GM21367 (cell line): ENCODE results near the gene FGF18.
"Not testable (repeated sequence)": the region's sequence is repeated elsewhere in the genome, so short reads cannot be mapped to it uniquely, and the experiment has no call there.

Experiments used
- ATAC-seq: cut with Tn5 transposase; IDR thresholded peaks from one replicate; pipeline ENCODE4 v1.9.1; 2021; ENCODE audit not compliant: unreplicated experiment

The FGF18 gene, protein sequence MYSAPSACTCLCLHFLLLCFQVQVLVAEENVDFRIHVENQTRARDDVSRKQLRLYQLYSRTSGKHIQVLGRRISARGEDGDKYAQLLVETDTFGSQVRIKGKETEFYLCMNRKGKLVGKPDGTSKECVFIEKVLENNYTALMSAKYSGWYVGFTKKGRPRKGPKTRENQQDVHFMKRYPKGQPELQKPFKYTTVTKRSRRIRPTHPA

DNA sequence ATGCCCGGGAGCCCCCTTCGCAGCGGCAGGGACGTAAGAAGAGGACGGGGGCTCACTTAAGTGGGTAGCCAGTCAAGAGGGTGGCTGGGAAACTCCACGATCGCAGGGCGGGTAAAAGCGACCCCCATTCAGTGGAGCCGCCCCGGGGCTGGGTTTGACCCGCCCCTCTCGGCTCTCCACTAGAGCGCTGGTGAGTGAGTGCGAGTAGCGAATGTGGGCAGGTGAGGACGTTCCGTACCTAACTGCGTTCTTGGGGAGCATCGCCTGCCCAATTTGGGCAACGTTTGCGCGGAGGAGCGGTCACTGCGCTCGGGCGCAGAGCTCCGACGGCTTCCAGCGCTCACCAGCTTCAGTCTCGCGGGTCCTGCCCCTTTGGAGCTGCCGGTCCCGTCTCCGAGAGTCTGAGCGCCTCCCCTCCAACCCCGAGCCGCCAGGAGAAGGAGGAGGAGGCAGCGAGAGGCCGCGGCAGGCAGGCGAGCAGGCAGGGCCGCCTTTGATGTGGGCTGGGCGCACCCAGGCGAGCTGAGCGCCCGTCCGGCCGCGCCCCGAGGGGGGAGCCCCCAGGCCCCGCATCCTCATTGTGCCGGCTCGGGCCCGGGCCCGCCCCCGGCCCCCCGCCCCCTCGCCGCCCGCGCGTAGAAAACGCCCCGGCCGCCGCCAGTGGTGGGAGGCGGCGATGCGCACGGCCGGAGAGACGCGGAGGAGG lies at the start of gene FGF18:
TSS of gene FGF18 (plus strand) at position 666 of the 706 bp plus-strand sequence. CDS start 553 bp downstream, outside the sequence.
- ATAC-seq: no peak

DNA sequence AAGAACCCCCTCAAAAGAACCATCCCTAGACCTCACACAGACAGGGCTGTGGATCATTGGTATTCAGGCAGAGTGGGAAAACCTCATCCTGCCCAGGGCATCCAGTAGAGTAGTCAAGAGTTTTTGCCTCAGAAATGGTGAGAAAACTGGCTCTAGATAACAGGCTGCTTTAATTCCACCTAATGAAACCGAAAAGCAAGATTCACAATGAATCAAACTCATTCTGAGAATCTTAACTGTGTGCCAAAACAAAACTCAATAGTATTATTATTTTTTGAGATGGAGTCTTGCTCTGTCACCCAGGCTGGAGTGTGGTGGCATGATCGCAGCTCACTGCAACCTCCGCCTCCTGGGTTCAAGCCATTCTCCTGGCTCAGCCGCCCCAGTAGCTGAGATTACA lies 49.5 kb upstream of the FGF18 start:
- no peak for ATAC-seq

DNA sequence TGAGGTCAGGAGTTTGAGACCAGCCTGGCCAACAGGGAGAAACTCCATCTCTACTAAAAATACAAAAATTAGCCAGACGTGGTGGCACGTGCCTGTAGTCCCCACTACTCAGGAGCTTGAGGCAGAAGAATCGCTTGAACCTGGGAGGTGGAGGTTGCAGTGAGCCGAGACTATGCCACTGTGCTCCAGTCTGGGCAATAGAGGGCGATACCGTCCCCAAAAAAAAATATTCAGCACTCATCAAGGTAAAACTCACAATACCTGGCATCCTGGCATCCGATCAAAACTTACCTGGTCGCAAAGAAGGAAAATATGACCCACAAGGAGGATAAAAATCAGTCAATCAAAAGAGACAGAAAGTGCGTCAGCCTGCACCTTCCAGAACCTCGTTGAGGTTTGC lies 48.6 kb upstream of the FGF18 start:
- not testable (repeated sequence) for ATAC-seq

DNA sequence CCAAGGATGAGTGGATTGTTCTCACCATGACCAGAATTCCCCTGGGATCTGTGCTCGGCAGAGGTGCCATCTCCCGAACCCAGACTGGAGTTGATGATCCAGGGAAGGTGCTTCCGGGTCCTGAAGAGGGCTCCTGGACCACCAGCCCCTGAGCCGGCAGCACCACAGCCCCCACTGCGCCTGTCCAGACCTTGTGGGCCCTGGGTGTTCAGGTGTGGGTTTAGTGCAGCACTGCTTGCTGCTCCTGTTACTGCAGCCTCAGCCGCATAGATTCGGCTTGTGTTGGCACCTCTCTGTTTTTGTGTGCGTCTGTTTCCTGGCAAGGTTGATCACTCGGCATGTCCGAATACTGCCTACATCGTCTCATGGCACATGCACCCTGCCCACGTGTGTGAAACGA lies 48.1 kb upstream of the FGF18 start:
- no peak for ATAC-seq

DNA sequence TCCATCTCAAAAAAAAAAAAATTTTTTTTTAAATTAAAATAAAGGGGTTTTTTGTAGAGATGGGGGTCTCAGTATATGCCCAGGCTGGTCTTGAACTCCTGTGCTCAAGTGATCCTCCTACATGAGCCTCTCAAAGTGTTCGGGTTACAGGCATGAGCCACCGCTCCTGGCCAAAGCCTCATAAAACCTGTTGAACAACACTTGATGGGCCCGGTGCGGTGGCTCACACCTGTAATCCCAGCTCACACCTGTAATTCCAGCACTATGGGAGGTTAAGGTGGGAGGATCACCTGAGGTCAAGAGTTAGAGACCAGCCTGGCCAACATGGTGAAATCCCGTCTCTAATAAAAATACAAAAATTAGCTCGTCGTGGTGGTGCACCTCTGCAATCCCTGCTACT lies 39.5 kb upstream of the FGF18 start:
- ATAC-seq: no peak

DNA sequence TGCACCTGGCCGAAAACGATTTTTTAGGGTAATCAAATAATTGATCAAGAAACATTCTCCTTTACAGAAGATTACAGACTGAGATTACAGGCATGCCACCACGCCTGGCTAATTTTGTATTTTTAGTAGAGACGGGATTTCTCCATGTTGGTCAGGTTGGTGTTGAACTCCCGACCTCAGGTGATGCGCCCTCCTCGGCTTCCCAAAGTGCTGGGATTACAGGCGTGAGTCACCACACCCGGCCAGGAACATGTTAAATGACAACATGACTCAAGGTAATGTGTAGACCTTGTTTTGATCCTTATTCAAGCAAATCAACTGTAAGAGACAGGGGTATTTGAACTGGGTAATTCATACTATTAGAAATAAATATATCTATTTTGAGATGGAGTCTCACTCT lies 35.0 kb upstream of the FGF18 start:
- not testable (repeated sequence) for ATAC-seq

DNA sequence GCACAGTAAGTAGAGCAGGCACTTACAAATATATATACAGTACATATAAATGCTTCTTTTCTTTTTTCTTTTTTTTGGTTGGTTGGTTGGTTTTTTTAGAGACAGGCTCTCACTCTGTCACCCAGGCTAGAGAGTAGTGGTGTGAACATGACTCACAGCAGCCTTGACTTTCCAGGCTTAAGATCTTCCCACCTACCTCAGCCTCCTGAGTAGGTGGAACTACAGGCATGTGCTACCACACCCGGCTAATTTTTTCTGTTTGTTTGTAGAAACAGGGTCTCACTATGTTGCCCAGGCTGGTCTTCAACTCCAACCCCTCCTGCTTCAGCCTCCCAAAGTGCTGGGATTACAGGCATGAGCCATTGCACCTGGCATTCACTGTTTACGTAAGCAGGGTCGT lies 34.4 kb upstream of the FGF18 start:
- ATAC-seq: not testable (repeated sequence)

DNA sequence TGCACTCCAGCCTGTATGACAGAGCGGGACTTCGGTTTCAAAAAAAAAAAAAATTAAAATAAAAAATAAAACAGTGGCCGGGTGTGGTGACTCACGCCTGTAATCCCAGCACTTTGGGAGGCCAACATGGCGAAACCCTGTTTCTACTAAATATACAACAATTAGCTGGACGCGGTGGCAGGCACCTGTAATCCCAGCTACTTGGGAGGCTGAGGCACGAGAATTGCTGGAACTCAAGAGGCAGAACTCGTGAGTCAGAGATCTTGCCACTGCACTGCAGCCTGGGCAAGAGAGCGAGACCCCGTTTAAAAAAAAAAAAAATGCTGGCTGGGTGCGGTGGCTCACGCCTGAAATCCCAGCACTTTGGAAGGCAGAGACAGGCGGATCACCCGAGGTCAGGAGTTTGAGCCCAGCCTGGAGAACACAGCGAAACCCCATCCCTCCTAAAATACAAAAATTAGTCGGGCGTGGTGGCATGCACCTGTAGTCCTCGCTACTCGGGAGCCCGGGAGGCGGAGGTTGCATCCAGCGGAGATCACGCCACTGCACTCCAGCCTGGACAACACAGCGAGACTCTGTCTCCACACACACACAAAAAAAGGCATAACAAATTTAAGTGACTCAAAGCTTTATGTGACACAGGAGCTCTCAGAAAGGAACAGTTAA lies 33.3 kb upstream of the FGF18 start:
- ATAC-seq: no peak

DNA sequence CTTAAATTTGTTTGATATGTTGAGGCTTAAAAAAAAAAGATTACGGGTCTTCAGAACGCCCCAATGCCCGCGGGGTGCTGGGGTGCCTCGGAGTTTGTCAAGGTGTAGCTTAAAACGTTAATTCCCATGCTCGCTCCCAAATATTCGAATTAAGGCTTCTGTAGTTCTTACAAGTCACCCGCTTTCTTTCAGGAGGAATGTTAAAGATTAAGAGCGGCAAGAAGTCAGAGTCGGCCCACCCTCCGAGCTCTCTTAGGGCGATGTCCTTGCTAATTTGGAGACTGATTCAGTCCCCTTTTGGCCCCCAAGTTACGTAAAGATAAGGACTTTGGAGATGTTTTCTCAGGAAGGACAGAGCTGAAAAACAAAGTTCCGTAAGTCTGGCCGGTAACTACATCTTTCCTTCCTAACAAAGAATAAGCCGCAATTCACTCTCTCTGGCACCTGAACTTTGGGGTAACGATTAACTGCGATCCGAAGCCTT lies 32.5 kb upstream of the FGF18 start:
- no peak for ATAC-seq

DNA sequence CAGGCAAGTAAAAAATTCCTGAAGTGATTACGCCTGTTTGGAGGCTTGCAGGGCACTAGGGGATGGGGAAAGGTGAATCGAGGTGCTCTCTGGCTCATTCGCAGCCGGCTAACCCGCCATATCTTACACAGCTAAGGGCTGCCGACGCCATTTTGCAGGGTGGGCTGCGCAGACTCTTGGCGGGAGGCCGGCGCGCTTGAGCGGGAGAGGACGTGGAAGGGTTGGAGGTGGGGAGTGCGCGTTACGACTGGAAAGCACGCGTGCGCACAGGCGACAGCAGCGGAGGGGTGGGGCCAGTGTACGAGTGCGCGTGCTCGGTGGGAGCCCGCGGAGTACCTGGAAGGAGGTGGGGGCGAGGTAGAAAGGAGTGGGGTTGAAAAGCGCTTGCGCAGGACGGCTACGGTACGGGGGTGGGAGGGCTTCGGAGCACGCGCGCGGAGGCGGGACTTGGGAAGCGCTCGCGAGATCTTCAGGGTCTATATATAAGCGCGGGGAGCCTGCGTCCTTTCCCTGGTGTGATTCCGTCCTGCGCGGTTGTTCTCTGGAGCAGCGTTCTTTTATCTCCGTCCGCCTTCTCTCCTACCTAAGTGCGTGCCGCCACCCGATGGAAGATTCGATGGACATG lies 32.0 kb upstream of the FGF18 start, which contains the start of gene NPM1:
TSS of gene NPM1 (plus strand) at position 505 of the 625 bp plus-strand sequence. CDS start at position 605, 100 bp downstream.
- peak; percentile 81 for ATAC-seq

DNA sequence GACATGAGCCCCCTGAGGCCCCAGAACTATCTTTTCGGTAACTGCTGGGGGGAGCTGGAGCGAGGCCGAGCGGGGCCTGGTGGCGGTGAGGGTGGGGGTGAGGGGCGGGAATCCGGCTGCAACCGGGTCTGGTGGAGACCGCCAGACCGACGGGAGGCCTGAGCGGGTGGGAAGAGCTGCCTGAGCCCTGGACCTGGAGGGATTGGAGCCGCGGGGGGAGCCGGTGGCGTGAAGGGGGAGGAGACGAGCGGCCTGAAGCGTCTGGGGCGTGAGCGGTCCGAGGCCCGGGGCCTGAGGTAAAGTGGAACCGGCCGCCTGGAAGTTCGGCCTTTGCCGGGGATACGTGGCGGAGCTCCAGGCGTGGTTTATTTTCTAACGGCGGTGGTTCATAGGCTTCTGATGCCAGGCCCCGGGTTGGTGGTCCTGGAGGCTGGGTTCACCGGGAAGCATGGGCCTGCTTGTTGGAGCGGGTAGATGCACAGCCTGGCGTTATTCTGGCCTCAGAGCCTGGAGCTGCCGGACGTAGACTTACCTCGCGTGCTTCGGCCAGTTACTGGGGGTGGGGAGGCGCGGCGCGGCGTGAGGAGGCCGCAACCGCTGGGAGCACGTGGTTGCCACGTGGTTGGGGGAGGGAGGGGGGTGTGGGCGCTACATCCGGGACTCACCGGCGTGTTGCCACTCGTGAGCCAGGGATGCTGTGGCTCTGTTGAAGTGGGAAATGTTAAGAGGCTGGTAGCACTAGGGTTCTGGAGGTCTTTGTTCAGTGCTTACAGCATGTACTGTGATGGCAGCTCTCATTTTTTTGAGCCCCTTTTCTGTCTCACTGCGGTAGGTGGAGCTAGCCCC lies 31.3 kb upstream of the FGF18 start:
- peak; percentile 33 for ATAC-seq

DNA sequence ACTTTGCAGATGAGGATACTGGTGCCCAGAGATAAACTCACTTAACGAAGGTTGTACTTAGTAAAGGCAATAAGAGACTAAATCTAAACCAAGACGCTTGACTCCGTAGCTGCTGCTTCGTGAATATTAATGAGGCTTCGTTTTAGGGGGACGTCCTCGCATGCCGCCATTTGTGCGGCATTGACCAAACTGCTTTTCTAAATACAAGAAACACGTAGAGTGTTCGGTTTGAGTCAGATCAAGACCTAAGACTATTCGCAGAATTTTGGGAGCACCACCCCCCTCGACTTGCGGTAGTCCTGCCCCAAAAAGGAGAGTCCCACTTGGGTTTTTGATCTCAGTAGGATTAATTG lies 30.7 kb upstream of the FGF18 start:
- ATAC-seq: no peak

DNA sequence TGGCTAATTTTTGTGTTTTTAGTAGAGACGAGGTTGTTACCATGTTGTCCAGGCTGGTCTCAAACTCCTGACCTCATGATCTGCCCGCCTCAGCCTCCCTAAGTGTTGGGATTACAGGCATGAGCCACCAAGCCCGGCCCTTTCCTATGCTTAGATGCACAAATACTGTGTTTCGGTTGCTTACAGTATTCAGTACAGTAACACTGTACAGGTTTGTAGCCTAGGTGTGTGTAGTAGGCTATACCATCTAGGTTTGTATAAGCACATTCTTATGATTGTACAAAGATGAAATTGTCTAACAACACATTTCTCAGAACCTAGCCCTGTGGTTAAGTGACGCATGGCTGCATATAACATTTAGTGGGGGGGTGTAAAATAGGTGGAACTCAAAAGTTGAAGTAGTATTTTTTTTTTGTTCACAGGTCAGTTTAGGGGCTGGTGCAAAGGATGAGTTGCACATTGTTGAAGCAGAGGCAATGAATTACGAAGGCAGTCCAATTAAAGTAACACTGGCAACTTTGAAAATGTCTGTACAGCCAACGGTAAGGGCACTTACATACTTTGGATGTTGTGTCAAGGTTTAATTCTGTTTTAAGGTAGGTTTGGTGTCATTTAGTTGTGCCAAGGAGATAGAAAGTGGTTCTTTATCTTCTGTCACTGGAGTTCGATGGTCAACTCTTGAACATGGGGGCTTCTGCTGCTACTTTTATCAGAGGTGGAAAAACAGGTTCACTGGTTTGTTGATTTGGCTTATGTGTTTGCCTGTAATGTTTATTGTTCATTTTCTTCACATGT lies 28.4 kb upstream of the FGF18 start:
- ATAC-seq: no peak

DNA sequence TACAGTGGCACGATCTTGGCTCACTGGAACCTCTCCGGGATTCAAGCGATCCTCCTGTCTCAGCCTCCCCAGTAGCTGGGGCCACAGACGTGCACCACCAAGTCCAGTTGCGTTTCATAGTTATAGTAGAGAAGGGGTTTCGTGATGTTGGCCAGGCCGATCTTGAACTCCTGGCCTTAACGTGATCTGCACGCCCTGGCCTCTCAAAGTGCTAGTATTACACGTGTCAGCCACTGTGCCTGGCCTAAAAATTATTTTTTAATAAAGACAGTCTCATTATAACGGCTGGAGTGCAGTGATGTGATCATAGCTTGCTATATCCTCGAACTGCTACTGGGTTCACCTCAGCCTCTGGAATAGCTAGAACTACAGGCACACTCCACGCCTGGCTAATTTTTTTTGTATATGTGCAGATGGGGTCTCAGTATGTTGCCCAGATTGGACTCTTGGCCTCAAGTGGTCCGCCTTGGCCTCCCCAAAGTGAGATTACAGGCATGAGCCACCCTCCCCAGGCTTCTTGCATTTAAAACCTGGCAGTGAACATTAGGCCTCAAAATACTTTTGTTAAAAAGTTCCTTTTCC lies 27.4 kb upstream of the FGF18 start:
- no peak for ATAC-seq

DNA sequence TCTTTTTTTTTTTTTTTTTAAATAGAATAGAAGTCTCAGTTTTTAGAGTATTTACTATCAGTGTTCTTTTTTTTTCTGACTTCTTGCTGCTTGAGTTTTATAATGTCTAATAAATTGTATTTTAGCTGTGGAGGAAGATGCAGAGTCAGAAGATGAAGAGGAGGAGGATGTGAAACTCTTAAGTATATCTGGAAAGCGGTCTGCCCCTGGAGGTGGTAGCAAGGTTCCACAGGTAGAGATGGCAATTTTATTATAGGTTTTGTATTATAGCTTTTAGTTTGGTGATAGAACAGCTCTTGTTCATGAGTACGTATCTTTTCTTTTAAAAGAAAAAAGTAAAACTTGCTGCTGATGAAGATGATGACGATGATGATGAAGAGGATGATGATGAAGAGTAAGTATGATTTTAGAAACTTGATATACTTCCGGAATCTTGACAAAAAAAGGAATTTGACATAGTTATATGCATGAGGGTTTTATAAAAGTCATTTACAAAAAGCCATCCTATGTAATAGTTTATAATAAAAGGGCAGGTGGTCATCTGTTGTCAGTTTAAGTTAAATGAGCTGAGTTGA lies 26.8 kb upstream of the FGF18 start:
- ATAC-seq: no peak

DNA sequence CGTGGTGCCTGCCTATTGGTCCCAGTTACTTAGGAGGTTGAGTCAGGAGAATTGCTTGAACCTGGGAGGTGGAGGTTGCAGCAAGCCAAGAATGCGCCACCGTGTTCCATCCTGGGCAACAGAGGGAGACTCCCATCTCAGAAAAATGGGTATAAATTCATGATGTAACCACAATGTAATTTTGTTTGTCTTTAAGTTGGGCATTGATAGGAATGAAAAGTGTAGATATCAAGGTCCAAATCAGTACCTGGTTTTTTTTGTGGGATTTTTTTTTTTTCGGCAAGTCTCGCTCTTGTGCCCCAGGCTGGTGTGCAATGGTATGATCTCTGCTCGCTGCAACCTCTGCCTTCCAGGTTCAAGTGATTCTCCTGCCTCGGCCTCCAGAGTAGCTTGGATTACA lies 24.4 kb upstream of the FGF18 start:
- no peak for ATAC-seq

DNA sequence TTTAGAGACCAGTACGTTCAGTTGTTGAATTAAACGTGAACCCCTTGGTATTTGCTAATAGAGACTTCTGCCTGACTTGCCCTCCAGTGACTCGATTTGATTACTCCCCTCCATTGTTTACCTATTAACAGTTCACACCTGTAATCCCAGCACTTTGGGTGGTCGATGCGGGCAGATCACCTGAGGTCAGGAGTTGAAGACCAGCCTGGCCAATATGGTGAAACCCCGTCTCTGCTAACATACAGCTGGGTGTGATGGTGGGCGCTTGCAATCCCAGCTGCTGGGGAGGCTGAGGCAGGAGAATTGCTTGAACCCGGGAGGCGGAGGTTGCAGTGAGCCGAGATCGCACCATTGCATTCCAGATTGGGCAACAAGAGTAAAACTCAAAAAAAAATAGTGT lies 22.9 kb upstream of the FGF18 start:
- not testable (repeated sequence) for ATAC-seq

DNA sequence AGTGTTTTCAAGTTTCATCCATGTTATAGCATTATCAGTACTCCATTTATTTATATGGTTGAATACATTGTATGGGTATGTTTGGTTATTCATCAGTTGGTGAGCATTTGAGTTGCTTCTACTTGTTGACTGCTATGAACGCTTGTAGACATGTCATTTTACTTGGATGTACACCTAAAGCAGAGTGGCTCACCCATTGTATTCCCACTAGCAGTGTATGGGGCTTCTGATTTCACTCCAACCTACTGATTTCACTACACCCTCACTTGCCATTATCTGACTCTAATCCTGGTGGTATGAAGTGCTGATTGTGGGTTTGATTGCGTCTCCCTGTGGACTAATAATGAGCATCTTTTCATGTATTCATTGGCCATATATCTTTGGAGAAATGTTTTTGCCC lies 22.3 kb upstream of the FGF18 start:
- ATAC-seq: no peak

DNA sequence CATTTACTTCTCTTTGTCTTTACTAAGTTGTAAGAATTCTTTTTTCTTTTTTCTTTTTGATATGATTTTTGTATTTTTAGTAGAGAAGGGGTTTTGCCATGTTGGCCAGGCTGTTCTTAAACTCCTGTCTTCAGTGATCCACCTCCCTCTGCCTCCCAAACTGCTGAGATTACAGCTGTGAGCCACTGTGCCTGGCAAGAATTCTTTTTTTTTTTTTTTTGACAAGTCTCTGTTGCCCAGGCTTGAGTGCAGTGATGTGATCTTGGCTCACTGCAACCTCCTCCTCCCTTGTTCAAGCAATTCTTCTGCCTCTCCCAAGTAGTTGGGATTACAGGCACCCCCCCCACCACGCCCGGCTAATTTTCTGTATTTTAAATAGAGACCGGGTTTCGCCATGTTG lies 21.8 kb upstream of the FGF18 start:
- no peak for ATAC-seq
